HuH-7 (cell line): ENCODE measurements around the gene METTL26.
A peak's percentile ranks its signal among the peaks of the same experiment; 100 is the strongest.

Experiments
- DNase-seq: peaks from one replicate; pipeline ENCODE4 v3.0.0; 2011; ENCODE audit warnings: low spot score

METTL26 gene

DNA sequence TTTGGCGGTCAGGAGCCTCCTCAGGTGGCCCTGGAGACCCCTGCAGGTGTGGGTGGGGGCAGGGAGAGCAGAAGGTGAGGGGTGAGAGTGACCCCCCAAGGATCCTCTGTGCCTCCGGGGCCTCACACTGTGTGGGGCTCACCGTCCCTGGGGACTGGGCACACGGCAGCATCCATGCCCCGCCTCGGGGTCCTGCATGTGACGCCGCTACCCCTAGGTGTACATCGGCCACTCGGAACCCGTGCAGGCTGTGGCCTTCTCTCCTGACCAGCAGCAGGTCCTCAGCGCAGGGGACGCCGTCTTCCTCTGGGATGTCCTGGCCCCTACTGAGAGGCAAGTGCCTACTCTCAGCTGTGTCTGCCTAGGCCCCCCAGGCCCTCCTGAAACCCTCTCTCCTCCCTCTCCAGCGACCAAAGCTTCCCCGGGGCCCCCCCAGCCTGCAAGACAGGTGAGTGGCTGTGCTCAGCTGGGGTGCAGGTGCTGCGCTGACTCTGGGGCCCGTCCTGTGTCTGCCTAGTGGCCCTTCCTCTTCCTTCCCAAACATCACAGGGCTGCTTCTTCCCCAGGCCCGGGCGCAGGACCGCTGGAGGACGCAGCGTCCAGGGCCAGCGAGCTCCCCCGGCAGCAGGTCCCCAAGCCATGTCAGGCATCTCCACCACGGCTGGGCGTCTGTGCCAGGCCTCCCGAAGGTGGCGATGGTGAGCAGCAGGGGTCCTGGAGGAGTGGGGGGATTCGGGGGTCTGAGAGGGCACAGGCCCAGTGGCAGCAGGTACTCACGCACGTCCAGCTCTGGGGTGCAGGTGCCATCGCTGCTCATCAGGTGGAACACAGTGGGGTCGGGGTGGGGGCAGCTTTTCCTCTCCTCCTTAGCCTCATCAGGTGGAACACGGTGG lies 22.8 kb upstream of the METTL26 start:
- DNase-seq = no peak

DNA sequence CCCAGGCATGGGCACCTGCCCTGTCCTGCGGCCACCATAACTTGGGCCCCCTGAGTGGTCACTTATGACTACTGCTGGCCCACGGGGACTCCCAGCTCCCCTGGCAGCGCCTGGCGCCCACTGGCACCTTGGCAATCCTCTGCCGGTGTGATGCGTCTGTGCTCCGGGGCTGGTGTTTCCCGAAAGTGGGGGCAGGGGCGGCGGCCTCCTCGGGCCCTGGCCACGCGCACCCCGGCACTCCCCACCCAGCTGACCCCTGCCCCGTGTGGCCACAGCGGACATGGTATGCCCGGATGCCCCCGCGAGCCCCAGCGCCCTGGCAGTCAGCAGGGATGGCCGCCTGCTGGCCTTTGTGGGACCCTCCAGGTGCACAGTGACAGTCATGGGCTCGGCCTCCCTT lies 21.4 kb upstream of the METTL26 start:
- no peak for DNase-seq

DNA sequence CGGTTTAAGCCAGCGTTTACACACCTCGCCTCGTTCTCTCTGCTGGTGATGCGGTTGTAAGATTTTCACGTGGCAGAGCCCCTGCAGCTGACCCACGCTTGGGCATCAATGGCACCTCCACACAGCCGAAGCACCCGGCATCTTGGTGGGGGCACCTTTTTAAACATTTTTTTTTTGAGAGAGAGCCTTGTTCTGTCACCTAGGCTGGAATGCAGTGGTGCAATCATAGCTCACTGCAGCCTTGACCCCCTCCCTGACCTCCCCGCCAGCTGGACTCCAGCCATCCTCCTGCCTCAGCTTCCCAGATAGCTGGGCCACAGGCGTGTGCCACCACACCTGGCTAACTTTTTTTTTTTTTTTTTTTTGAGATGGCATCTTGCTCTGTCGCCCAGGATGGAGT lies 17.9 kb upstream of the METTL26 start:
- no peak for DNase-seq

DNA sequence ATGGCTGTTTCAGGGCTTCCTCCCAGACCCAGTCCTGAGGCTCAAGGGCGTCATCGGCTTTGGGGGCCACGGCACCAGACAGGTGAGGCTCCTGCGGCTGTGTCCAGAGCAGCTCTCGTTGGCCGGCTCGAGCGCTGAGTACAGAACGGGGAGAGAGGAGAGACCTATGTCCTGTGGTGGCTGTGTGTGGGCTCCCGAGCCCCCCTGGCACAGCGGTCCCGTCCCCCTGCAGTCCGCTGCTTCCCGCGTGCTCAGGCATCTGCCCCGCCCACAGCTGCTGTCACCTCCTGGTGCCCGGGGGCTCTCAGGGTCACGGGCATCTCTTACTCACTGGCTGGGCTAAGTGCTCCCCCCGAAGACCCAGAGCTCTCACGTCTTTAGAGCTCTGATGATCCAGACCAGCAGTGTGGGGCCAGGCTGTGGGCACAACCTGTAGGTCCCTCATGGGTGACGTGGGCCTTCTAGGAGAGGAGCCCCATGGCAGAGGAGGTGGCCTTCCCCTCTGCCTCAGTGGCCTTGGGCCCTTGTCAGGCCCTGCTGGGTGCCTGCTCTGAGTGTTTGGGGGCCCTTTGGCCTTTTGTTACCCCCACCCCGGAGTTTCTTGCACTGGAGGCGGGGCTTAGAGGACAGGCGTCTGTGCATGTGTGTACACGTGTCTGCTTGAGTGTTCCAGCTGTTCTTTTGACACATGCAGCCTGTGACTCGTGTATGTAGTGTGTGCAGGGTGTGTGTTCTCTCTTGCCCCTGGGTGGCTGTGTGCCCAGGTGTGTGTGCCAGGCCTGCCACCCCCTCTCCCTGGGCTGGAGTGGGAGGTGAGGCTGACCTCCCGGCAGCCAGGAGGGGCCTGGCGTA lies 16.6 kb upstream of the METTL26 start:
- DNase-seq = no peak

DNA sequence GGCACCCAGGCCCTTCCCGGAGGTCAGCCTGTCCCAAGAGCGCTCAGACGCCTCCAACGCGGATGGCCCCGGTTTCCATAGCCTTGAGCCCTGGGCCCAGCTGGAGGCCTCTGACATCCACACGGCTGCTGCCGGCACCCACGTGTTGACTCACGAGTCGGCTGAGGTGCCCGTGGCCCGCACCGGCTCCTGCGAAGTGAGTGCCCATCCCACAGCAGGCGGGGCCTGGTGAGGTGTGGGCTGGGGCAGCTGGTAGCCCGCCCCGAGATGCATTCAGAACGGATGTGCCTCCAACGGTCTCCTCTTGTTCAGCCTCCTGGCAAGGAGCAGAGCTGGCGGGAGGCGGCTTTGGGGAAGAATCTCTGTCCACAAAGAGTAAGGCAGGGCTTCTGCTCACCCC lies 15.7 kb upstream of the METTL26 start:
- DNase-seq = no peak

DNA sequence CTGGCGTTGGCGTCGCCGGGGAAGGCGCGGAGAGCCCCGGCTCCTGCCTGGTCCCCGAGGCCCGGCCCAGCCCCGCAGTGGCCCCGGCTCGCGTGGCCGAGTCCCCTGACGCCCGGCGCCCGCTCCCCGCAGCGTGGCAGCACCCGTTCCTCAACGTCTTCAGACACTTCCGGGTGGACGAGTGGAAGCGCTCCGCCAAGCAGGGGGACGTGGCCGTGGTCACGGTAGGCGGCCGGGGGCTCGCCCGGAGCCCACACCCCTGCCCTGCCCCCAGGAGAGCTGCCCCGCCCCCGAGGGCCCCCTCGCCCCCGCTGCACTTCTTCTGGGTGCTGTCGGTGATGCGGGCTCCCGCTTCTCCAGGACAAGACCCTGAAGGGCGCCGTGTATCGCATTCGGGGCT lies 13.5 kb upstream of the METTL26 start:
- no peak for DNase-seq

DNA sequence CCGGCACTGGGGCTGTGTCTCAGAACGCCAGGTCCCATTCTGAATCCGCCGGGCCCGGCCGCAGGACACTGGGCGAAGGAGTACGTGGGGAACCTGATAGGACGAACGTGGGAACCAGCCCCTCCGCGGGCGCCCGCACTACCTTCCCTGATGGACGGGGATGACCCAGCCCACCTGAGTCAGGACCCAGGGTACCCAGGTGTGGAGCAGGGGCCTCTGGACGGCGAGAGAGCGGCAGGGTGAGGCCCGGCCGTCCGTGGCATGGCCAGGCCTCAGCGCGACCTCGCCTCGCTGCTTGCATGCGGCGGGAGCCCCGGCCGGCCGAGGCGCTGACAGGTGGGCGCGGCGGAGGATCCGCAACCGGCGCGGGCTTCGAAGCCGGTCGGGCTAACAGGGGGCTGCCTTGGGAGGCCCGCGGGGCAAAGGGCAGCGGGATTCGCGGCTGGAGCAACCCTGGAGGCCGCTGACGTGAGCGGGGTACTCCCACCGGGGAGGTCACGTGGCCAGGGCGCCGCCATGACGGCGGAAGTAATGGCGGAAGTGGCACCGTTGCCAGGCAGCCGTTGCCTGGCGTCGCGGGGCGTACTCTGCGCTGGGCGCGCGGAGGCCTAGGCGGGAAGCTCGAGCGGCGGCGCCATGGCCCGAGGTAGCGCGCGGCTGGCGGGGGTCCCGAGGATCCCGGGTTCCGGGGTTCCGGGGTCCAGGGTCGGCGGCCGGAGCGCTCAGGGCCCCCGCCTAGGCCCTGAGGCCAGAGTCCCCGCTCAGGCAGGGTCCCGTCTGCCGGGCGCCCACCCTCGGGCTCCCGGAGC lies 12.9 kb upstream of the METTL26 start, which contains the start of gene WDR90:
TSS of gene WDR90 (plus strand) at position 585 of the 809 bp plus-strand sequence. CDS start at position 637, 52 bp downstream.
- peak; percentile 94 for DNase-seq

DNA sequence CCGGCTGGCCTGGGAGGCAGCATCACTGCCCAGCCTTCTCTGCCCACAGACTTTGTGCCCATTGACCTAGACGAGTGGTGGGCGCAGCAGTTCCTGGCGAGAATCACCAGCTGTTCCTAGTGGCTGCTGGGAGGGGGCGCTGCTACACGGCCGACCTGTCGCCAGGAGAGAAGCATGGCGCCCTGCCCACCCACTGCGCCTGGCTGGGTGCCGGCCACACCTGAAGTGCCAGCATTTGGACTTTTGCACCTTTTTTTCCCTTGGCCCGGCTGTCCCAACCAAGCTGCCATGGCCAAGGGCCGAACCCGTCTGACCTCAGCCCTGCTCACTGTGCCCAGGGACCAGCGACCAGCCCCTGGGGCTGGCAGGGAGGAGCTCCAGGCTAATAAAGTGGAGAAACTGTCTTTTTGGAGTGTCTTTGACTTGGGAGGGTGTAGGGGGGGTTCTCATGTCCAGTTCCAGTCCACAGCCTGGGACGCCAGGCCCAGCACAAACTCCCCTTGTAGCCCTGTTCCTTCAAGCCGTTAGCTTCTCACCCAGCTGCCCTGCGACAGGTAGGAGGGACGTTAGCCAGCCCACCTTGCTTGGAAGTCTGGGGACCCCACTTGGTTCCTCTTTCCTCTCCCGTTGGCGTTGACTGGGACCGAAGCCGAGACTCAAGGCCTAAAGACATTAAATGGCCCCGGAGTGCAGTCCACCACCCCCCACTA lies 12.1 kb upstream of the METTL26 start:
- no peak for DNase-seq

DNA sequence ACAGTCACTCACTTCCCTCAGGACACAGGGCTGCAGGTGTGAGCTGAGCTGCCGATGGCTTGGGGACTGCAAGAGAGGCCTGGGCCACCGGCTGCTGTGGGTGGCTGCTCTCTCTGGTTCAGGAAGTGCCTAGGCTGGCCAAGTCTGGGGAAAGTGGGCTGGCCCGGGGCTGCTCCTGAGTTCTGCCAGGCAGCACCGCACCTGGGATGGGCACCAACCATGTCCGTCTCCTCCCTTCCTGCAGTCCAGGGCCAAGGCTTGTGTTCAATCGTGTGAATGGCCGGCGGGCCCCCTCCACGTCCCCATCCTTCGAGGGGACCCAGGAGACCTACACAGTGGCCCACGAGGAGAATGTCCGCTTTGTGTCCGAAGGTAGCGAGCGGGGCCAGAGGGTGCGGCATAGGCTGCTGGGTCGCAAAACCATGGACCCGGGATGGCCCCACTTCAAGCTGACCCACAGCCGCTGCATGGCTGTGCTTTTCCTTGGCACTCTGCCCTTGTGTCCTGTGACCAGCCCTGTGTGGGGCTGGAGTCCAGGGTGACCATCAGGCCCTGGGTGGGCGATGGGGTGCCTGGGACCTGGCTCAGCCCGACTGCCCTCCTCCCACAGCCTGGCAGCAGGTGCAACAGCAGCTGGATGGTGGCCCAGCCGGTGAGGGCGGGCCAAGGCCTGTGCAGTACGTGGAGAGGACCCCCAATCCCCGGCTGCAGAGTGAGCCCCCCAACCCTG lies 11.2 kb upstream of the METTL26 start:
- no peak for DNase-seq

DNA sequence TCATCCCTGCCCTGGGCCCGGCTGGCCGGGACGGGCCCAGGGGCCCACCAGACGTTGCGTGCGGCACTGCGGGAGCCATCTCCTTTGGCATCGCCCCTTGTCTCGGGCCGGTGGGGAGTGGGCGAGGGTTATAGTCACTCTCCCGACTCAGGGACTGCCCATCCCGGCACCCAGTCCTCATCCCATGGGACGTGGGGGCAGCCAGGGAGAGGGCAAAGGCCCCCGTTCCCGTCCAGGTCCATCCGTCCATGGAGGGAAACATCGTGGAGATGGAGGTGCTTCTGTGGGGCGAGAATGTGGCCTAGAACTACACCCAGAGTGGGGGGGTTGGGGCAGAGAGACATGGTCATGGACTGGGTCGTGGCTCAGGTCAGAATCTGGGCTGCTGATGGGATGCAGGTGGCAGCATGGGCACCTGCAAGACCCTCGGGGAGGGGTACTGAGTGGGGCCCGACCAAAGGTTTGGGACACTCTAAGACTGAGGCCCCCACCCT lies 10.6 kb upstream of the METTL26 start:
- DNase-seq = no peak

DNA sequence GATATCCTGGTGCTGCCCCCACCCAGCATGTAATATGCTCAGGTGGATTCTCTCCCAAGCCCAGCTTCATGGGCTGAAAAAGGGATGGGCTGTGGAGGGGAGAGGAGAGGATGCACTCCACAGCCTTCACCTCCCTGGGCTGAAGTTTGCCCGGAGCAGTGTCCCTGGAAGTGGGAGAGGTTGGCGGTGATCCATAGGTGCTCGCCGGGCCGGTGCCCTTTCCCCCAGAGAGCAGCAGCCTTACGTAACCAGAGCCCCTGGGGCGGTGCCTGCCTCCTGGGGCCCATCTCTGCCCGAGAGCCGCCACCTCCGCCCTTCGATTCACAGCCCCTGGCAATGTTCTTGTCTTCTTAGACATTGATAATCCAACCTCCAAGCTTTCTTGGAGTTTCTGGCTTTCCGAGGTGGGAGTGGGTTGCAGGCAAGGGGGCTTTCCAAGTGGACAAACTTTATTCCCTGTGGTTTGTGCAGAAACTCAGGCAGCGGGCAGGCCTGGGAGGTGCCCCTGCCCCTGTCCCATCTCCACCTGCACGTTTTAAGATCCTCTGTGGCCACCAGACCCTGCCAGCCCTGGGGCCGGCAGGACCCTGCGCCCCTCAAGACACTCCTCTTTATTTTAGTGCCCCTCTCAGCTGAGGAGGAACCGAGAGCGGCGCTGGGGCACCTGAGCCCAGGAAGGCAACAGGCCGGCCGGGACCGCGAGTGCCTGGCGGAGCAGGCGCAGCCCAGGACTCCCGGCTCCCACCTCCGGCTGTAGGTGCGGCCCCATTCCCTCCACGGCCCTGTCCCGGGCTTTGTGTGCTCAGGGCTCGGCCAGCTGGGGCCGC lies 10.0 kb upstream of the METTL26 start:
- peak; percentile 61 for DNase-seq

DNA sequence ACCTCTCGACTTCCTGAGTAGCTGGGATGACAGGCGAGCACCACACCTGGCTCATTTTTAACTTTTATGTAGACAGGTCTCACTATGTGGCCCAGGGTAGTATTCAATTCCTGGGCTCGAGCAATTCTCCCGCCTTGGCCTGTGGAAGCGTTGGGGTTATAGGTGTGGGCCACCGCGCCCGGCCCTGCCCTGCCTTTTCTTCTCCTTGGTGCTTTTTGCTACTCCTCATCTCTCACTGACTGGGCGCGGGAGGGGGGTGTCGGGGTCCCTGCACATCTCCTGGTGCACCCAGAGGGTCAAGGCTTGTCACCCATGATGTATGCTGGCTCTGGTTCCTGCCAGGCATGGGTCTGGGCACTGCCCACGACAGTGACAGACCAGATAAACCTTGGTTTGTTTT lies 8.5 kb upstream of the METTL26 start:
- no peak for DNase-seq

DNA sequence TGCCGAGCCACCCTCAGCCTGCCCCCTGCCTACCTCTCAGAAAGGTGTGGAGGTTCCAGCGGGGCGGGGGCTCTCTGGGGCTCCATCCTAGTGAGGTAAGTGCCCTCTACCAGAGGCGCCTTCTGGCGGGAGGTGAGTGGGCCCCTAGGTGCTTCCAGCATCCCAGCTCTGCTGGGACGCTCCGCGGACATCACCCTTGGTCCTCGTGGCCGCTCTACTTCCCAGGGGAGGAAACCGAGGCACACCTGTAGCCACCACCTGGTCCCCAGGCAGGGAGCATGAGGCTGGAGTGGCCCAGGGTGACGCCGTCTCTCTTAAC lies 6.9 kb upstream of the METTL26 start:
- DNase-seq = no peak

DNA sequence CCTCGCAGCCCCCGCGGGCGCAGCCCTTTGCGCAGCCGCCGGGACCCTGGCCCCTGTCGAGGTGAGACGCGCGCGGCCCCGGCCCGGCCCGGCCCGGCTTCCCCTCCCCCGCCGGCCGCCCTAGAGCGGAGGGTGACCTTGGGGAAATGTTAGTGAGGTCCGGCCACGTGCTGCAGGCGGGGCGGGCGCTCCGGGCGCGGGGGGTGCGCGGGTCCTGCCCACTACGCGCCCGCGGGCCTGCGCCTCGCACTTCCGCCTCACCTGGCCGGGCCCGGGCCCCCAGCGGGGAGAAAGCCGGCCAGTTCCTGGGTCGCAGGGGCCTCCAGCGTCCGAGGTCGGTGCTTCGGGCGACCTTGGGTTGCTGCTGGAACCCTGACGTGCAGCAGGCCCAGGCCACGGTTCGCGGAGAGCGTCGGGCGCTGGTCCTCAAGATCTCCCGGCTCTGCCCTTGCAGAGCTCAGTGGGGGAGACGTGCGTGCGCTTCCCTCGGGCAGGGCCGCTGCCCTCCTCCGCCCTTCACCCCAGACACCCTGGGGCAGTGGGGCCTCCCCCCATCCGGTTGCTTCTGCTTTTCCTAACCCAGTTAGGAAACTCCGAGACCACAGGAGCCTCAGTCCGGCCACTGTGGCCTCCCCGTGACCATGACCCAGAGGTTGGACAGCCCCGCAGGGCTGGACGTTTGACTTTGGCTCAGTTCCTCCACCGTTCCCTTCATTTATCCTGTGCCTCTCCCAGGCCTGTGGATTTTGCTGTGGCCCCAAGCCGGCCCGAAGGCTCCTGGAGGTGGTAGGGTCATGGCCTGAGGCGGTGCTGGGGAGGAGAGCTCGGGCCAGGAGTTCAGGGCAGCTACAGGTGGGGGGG lies 6.3 kb upstream of the METTL26 start:
- peak; percentile 44 for DNase-seq

DNA sequence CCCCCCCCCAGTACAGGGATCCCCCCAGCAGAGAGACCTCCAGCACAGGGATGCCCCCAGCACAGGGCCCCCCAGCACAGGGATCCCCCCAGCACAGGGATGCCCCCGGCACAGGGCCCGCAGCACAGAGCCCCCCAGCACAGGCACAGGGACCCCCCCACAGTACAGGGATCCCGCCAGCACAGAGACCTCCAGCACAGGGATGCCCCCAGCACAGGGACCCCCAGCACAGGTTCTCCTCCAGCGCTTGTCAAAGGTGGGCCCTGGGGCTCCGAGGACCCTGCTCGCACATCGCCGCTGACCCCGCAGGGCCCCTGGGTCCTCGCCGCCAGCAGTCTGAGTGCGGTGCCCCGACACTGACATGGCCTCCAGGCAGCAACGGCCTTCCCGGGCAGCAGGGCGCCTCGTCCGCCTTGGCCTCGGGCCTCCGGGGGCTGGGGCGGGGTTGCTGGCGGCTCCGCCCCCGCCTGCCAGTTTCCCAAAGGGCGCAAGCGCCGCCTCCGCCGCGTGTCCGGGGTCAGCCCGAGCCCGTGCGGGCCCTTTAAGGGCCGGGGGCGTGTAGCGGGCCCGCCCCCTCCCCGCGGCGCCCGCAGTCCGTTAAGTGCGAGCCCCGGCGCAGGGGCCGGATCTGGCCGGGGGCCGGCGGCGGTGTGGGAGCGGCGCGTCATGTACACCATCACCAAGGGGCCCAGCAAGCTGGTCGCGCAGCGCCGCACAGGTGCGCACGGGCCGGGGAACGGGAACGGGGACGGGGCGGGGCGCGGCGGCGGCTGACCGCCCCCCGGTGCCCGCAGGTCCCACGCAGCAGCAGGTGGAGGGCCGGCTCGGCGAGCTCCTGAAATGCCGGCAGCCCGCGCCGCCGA lies 5.5 kb upstream of the METTL26 start, which contains the start of gene MCRIP2:
TSS of gene MCRIP2 (plus strand) at position 503 of the 863 bp plus-strand sequence. CDS start at position 667, 164 bp downstream.
- DNase-seq = peak; percentile 86

DNA sequence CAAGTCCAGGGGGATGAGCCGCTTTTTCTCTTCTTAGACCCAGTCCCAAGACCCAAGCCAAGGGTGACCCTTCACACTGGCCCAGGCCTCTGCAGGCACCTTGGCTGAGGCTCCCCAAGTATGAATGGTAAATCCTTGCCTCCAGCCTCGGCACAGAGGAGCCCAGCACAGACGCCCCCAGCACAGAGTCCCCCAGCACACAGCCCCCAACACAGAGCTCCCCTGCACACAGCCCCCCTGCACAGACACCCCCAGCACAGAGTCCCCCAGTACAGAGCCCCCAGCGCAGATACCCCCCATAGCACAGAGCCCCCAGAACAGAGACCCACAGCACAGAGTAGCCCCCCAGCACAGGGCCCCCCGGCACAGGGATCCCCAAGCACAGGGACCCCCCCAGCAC lies 4.5 kb upstream of the METTL26 start:
- DNase-seq = no peak

DNA sequence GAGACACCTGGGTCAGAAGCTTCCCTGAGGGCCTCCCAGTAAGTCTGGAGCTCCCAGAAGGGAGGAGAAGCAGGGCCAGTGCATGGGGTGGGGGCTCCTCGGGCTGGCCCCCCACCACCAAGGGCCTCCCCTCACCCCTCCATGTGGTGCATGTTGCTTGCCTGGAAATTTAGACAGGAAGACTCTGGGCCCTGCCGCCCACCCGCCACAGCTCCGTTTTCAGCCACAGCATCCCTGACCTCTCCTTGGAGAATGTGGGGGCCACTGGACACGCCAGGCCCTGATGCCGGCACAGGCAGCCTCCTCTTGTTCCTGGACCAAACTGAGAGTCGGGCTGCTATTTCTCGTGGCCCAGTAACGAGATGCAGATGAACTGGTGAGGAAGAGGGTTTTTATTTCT lies 2.7 kb upstream of the METTL26 start:
- no peak for DNase-seq

DNA sequence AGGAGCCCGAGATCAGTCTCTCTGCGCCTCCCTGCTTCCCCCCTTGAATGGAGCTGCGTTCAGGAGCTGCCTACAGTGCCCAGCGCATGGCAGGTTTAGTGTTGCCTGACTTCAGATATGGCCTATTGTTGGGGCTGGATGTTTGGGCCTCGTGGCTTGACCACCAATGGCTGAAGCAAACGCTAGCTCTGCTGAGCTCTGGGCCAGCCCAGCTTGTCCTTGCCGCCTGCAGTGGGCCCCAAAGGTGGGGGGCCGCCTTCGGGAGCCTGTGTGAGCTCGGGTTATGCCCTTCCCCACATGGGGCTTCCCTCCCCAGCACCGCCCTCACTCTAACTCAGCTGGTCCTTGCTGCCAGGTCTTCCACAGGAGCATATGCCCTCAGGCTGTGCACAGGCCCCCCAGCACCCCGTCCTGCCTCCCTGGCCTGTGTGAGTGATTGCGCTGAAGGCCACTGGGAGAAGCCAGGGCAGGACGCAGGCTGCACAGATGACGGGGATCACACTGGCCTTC lies 2.0 kb upstream of the METTL26 start:
- no peak for DNase-seq
